ENCODE measurements around the gene CCDC148.
A peak's percentile ranks its signal among the peaks of the same experiment; 100 is the strongest.

CCDC148 gene

DNA sequence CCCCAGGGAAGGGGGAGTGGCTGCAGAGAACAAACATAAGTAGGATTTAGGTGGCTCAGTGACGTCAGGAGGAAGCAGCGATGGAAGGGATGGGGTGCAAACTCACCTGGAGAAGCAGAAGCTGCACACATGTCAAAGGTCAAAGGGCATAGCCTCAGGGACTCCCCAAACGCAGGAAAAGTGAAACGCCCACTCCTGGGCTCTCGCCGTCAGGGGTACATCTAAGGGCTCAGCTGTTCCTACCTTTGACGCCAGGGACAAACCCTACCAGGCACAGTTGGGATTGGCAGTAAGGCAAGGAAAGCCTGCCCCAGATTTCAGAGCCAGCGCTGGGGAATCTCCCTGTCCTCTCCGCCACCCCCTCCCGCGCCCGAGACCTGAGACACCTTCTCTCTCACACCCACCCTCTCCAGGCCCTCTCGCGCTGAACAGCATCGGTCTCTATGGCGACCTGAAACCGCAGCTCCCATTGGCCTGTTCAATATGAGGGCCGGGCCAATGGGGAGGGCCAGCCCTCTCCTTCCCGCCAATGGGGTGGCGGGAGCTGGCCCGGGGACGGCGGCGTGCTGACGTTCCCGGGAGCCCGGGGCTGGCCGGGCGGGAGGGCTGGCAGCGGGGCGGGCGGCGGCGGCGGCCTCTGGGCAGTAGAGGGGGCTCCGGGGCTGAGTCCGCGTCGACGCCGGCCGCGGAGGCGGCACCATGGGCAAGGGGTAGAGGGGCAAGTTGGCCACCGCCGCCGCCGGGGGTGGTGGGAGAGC is at the start of gene CCDC148, which contains the start of gene PKP4:
TSS of gene CCDC148 (minus strand) at position 445 of the 758 bp plus-strand sequence. CDS start at position 131, 314 bp downstream.
TSS of gene PKP4 (plus strand) at position 644 of the 758 bp plus-strand sequence. CDS start 76,233 bp downstream, outside the sequence.
- peak; percentile 92 for DNase-seq

- DNase-seq, result no peak
These were observed 48.9 kb upstream of the CCDC148 start for GRCh38 chr2:158505448-158505934.

DNA sequence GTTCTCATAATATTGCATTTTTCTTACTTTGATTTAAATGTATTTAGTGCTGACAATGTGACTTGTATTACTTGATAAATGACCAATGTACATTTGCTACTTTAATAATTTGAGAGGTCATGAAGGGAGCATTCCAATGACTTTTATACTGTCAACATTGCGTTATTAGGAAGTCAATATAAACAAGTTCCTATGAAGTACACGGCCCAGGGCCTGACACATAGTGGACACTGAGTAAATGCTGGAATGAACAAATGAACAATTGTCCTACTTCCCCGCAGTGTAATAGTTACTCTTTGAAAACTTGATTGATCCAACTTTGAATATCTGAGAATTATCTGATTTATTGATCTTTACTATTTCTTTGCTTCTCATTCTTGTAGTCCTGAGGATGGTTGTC is 47.5 kb upstream of the CCDC148 start:
- DNase-seq, result no peak

GRCh38 chr2:158502974-158503373 is 46.4 kb upstream of the CCDC148 start:
- DNase-seq, result no peak

DNA sequence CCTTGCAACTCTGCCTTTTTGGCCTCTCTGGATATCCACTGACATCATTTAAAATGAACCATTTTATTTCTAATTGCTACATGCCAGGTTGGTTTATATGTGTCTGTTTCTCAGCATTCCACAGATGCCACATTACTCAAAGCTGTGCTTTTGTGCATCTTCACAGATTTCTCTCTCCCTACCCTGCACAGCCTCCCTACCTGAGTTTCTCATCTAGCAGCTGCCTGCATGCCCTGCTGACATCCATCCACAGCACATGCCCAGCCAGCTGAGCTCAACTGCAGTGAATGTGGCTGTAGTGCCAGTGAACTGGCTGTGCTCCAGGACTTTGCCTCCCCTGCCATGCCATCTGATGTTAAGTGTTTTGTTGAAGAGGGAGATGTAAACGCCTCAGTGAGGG is 44.7 kb upstream of the CCDC148 start:
- no peak for DNase-seq

DNA sequence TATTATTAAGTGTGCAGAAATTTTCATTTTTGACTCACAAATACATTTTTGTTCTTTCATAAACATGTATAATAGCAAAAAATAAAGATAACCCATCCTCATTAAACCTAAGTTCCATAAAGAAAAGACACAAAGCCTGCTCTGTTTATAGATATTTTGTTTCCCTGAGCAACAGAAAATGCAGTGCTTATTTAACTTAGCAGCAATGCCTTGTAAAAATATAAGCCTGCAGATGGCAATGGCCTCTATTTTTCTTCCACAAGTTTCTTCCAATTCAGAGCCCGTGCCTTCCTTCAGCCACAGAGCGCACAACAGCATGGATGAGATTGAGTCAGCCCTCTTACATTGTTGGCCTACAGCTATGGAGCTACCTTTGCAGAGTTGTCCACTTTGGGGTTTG is 43.8 kb upstream of the CCDC148 start:
- DNase-seq, result no peak

DNA sequence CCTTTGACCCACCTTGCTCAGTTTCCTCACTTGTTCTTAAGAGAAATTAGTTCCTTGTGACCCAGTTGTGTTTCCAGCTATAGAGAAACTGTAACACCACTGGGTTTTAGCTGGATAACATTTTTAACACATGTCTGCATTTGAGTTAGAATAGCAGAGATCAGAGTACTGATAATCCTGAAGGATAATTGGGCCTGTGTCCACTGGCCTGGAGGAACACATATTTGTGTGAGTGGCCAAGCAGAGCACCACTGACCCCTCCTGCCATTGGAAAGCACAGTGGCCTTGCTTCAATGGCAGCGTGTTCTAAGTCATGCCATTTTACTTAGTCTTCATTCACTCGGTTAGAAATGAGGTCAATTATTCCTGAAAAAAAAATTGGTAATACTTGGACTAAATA is 42.8 kb upstream of the CCDC148 start:
- DNase-seq, result no peak

DNA sequence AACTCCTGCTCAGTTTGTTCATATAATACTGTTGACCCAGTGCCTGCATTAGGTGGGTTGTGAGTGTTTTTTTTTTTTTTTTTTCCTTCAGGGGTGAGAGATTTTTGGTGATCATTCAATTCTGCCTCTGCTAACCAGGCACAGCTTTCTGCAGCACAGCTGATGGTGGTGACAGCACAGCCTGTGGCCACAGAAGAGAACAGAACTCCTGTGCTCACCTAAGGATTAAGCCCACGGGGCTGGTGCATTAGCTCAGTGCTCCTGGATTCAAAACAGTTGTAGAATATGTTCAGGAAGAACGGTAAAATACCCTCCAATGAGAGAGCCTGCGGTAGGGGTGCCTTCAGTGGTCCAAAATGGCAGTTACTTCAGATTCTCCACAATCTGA is 42.2 kb upstream of the CCDC148 start:
- no peak for DNase-seq

DNA sequence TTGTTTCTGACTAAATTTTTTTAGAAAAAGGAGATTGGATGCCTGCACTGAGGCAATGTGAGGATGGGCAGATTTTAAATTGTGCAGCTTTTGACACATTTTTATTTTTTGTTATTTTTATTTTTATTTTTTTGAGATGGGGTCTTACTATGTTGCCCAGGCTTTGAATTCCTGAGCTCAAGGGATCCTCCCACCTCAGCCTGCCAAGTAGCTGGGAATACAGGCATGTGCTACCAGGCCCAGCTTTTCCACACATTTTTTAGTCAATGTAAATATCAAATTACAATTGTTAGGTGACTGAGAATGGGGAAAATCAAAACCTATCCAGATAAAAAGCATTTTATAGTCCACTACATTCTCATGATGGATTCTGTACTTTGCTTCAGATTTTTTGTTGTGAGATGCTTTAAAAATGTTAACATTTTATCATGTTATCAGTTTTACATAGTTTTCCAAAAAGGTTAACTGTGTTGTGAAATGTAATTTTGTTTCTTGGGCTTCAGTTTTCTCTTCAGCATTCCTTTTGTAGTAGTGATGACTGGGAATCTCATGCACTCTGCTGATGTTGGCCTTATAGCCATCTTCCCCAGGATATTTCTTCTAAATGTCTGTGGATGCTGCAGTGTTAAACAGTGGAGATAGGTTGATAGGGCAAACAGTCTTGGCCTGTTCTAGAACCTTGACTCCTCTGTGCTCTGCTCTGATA is 41.6 kb upstream of the CCDC148 start:
- DNase-seq, result no peak

DNA sequence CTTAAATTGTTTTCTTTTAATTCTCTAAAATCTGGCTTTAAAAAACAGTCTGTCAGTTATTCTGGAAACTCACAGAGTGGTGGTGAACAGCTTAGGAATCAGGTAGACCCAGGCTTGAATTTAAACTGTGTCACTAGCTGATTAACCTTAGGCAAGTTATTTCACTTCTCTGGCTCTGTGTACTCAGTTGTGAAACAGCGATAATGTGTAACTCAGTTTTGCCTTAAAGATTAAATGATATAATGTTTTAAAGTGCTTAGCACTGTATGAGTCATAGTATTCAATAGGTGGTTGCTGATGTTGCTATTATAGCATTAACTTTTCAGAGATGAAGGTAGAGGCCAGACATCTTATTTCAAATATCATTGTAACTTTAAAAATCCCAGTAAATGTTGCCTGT is 40.9 kb upstream of the CCDC148 start:
- no peak for DNase-seq

DNA sequence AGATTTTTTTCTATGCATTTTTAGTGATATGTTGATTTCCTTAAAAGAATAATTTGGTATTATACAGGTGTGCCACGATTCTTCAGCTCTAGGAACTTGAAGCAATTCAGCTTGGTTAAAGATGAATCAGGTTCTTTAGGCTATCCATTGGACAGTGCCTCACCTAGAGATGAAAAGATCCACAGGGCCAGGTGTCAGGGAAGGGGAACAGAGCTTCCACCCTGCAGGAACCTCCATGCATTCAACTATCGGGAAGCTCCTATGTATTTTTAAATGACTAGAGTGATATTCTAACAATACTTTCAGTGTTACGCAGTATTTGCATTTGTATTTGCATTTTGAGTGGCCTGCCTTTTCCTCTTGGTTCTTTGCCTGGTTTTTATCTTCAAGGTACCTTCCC is 40.4 kb upstream of the CCDC148 start:
- no peak for DNase-seq

- DNase-seq, result no peak
These were observed 38.6 kb upstream of the CCDC148 start for GRCh38 chr2:158495175-158495574.

- no peak for DNase-seq
These were observed 36.9 kb upstream of the CCDC148 start for GRCh38 chr2:158493458-158493857.

GRCh38 chr2:158491072-158491471 is 34.5 kb upstream of the CCDC148 start:
- DNase-seq, result no peak

DNA sequence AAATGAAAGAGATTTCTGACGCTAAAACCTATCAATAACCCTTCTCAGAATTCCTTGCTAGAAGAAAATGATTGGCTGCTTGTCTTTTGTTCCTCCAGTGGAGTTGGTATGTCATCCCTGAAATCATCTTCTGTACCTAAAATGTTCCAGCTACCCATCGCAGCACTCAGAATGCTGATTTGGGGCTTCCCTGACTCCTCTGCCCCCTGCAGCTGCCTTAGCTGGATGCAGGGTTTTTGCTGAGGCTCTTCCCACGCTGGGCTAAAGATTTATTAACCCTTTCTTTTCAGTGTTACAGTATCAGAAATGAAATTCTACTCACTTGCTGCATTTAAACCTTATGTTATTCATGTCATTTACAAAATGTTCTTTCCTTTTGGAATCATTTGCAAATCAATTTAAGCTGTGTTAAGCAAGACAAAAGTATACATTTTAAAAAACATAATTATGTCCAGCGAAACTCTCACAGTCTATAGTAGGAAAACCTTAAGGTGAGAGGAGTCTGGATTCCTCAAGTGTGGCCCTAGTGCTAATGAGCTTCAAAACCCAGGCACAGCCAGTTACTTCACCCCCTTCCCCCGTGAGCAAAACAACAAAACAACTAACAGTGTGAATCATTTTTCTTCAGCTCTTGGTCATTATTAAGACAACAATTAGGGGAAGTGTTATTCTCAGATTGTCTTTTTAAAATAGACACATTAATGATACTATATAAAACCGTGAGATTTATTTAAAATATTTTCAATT is 33.0 kb upstream of the CCDC148 start:
- no peak for DNase-seq

- no peak for DNase-seq
These were observed 32.1 kb upstream of the CCDC148 start for GRCh38 chr2:158488442-158489216.

DNA sequence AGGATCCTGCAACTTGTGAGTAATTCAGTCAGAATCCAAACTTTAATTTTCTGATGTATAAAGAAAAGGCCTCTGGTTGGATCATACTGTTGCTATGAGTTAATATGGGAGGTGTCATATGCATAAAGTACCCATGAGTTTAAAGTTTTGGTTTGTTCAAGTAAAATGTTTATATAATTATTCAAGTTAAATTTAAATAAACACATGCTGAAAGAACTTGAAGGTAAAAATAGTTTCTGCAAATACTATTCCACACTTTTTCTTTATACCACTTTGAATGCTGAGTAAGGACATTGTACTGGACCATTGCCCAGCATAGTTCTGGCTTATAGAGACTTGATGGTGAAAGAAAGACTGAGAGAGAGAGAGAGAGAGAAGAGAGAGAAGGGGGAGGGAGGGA is 30.9 kb upstream of the CCDC148 start:
- no peak for DNase-seq

DNA sequence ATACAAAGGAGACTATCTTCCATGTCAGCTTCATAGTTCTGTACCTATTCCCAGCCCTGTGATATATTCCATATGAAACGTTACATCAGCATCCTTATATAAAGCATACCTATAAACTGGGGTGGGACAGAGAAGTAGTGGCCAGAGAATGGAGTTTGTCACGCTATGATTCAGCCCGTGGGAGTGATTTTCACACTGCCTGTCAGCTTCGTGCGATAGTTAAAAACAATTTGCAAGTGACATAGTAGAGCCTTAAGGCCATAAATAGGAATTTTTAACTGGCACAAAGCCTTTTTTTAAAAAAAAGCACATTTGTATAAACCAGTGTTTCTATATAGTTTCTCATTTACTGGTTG is 30.4 kb upstream of the CCDC148 start:
- DNase-seq, result no peak

DNA sequence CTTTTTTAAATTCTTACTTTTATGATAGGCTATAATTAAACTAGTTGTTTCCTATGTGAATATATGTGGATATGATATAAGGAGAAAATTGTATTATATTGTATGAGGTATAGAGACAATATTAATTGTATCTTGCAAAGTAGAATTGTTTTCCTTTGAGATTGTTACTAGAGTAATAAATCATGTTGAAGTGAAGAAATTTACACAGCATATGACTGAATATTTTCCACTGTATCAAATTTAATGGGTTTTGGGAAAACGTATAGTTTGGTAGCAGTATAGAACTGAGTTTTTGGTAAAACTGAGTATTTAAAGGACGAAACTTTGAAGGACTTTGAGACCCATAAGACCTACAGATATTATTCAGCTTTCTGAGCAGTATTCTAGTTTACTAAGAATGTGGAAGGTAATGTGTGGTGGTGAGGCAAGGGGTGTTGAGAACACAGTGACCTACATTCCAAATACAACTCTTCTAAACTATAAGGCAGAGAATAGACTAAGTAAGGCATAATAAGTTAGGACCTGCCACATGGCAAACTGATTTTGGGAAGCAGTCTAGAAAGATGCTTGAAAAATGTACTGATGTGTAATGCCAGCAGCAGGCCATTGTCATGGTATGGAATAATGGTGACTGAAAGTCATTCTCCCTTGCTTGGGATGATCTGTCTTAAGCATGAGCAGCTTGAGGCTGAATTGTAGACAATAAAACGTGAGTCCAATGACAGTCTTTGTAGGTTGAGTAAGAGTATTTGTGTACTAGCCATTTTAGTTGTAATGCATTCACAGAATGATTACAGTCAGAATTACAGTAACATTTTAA is 29.8 kb upstream of the CCDC148 start:
- no peak for DNase-seq

GRCh38 chr2:158484892-158485556 is 28.5 kb upstream of the CCDC148 start:
- no peak for DNase-seq

DNA sequence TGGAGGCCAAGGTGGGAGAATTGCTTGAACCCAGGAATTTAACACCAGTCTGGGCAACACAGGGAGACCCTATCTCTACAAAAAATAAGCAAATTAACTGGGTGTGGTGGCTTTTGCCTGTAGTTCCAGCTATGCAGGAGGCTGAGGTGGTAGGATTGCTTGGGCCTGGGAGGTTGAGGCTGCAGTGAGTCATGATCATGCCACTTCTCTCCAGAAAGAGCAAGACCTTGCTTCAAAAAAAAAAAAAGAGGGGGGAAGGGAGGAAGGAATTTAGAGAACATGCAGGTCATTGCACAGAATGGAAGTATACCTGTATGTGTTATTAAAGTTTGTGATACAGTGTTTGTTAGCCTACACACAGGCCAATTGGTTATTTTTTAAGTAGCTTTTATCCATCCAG is 26.0 kb upstream of the CCDC148 start:
- no peak for DNase-seq
